Measurements from ENCODE around the gene ZNRF1. TPM values are rescaled to one million over a fixed set of nuclear protein-coding genes. Genes with fewer than 3 reads are reported as not detected.
"Not testable (repeated sequence)": the region's sequence is repeated elsewhere in the genome, so short reads cannot be mapped to it uniquely, and the experiment has no call there.

The ZNRF1 gene
- total and polyA plus RNA-seq, 2 donors (not counting 1 experiment from before 2014, with no cell fraction given) = 0.27 to 0.76 TPM

- 98% methylated on average over 4 of the region's 8 CpGs for WGBS (ENCODE audit: insufficient coverage)
- Histone ChIP-seq H3K9ac (ENCODE audit: low read length) (no peak overlapping the region), H3K27me3 (replicated peaks in 1 of 4; ENCODE audit: control extremely low read depth in 1 of 4, control insufficient read depth in 3 of 4, insufficient read depth in 4 of 4, low read length in 3 of 4) (peaks cover 0 to under 1% (median 0%) of the 10 kb centered on the region in 4 experiments), H3K79me2 (ENCODE audit: control insufficient read depth, insufficient read depth, low read length) (peaks cover 25% of the 10 kb centered on the region), H4K20me1 (ENCODE audit: control insufficient read depth, insufficient read depth, low read length, poor library complexity, severe bottlenecking) (peaks cover 4% of the 10 kb centered on the region), H3K36me3 (replicated peaks in 1 of 2; ENCODE audit: control extremely low read depth in 1 of 2, control insufficient read depth in 1 of 2, extremely low read depth in 1 of 2, insufficient read depth in 2 of 2, low read length in 1 of 2) (no peaks in the 10 kb centered on the region), H3K4me2 (replicated peaks; ENCODE audit: low read depth, low read length, poor library complexity, severe bottlenecking) (no peak overlapping the region), H3K9me3 (ENCODE audit: control extremely low read depth in 1 of 3, control insufficient read depth in 2 of 3, insufficient read depth in 1 of 3, low read length in 2 of 3) (no peaks in the 10 kb centered on the region), H3K4me3 (ENCODE audit: control extremely low read depth in 1 of 5, extremely low read depth in 1 of 5, insufficient read depth in 1 of 5, low read depth in 2 of 5, low read length in 4 of 5) (no peak overlapping the region), H3K27ac (ENCODE audit: low read length in 2 of 2) (no peak overlapping the region), H2AFZ (ENCODE audit: insufficient read depth, low read depth, low read length, poor library complexity, severe bottlenecking) (no peak overlapping the region), H3K4me1 (ENCODE audit: control insufficient read depth in 2 of 2, insufficient read depth in 2 of 2, low read length in 2 of 2) (peaks cover 0 to 15% of the 10 kb centered on the region in 2 donors)
- no peak overlapping the region for H3K27ac Mint-ChIP-seq
- ChIA-PET CTCF (interaction anchor here (0.6 to 5.0 kb wide), 3 partner anchors 11 to 157 kb away, joined by 3 to 32 read pairs (median 4); partner anchors contain the start of gene ZNRF1), POLR2A (no interaction called here)
- DNase-seq (no peak), ATAC-seq (ENCODE audit: low read depth) (no peak)
- no peak for TF ChIP-seq EZH2 (IDR thresholded peaks at IDR 0.05; ENCODE audit: borderline replicate concordance, insufficient read depth, low read depth, low read length, poor library complexity, severe bottlenecking)
- no peak for TF ChIP-seq CTCF (IDR thresholded peaks at IDR 0.05)
- H3K27me3 Mint-ChIP-seq = peaks cover 3% of the 10 kb centered on the region
- H3K4me3 Mint-ChIP-seq = no peak overlapping the region
- no peaks in the 10 kb centered on the region for H3K9me3 Mint-ChIP-seq (ENCODE audit: insufficient read depth)
- intact Hi-C loops (cut with micrococcal nuclease) = loop anchor here (5.0 to 10.0 kb wide), 2 partner anchors 322 to 690 kb away; partner anchors contain the start of genes PSMD7 and RFWD3
- H3K4me1 Mint-ChIP-seq = peaks cover 11% of the 10 kb centered on the region
Observed at GRCh38 chr16:74987027-74987681, 11.7 kb upstream of the ZNRF1 start.

- ATAC-seq (ENCODE audit: low read depth); H3K9ac ChIP-seq (ENCODE audit: low read length); H3K4me2 ChIP-seq (replicated peaks; ENCODE audit: low read depth, low read length, poor library complexity, severe bottlenecking); H3K9me3 Mint-ChIP-seq (ENCODE audit: insufficient read depth); DNase-seq; H3K9me3 ChIP-seq (ENCODE audit: control extremely low read depth in 1 of 3, control insufficient read depth in 2 of 3, insufficient read depth in 1 of 3, low read length in 2 of 3); H3K4me1 ChIP-seq (ENCODE audit: control insufficient read depth in 2 of 2, insufficient read depth in 2 of 2, low read length in 2 of 2); H3K4me3 ChIP-seq (ENCODE audit: control extremely low read depth in 1 of 5, extremely low read depth in 1 of 5, insufficient read depth in 1 of 5, low read depth in 2 of 5, low read length in 4 of 5); H3K27ac Mint-ChIP-seq; H3K4me1 Mint-ChIP-seq; H2AFZ ChIP-seq (ENCODE audit: insufficient read depth, low read depth, low read length, poor library complexity, severe bottlenecking); H3K27ac ChIP-seq (ENCODE audit: low read length in 2 of 2); POLR2A ChIA-PET; H4K20me1 ChIP-seq (ENCODE audit: control insufficient read depth, insufficient read depth, low read length, poor library complexity, severe bottlenecking); H3K4me3 Mint-ChIP-seq; H3K27me3 Mint-ChIP-seq; H3K36me3 ChIP-seq (replicated peaks in 1 of 2; ENCODE audit: control extremely low read depth in 1 of 2, control insufficient read depth in 1 of 2, extremely low read depth in 1 of 2, insufficient read depth in 2 of 2, low read length in 1 of 2); H3K79me2 ChIP-seq (ENCODE audit: control insufficient read depth, insufficient read depth, low read length): not testable (repeated sequence)
- H3K27me3 ChIP-seq (replicated peaks in 1 of 4; ENCODE audit: control extremely low read depth in 1 of 4, control insufficient read depth in 3 of 4, insufficient read depth in 4 of 4, low read length in 3 of 4) = peaks cover 0 to 10% (median 1%) of the 10 kb centered on the region in 4 experiments
- 78% methylated on average over 1 of the region's 3 CpGs for WGBS (ENCODE audit: insufficient coverage)
- intact Hi-C loops (cut with micrococcal nuclease) = loop anchor here (5.0 to 10.0 kb wide), 2 partner anchors 325 to 693 kb away; partner anchors contain the start of genes PSMD7 and RFWD3
- CTCF ChIA-PET = interaction anchor here (0.7 kb wide), 2 partner anchors 121 to 129 kb away, joined by 3 to 4 read pairs; no protein-coding TSS in a partner anchor
Observed at GRCh38 chr16:74989864-74990263, 9.0 kb upstream of the ZNRF1 start.

Data from B cell (primary cell).